GM21576 (cell line): ENCODE data around the gene C1QL2.

Experiments used
- ATAC-seq: cut with Tn5 transposase; IDR thresholded peaks from one replicate; pipeline ENCODE4 v1.9.1; 2021; ENCODE audit warnings: mild to moderate bottlenecking, moderate library complexity; ENCODE audit not compliant: unreplicated experiment

C1QL2 gene

DNA sequence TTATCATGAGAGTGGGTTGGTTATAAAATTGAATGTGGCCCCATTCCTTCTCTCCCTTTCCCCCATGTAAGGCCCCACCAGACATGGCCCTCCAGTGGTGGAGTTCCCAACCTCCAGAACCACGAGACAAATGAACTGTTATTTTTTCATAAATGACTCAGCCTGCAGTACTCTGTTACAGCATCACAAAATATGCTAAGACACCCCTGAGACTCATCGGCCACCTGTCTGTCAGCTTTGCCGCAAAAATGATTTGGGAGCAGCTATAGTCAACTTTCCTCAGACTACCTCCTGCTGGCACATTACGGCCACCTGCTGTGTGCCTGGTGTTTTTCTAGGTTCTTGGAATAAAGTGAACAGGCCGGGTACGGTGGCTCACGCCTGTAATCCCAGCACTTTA lies 21.4 kb upstream of the C1QL2 start:
- no peak for ATAC-seq

DNA sequence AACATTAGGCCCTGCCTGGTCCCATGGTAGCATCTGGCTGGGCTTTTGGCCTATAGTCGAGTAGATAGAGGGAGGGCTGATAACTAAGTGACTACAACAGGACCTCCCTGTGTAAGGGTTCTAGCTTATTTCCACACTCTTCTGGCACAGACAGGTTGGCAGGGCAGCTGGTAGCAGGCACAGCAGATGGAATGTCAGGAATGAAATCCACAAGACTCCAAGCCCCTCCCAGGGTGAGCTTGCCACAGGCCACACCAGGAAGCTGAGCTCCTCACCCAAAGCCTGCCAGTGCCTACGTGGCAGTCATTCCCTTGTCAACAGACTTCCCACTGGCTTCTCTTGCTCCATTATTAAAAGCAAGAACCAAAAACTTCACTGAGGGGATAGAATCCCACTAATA lies 20.7 kb upstream of the C1QL2 start:
- ATAC-seq = no peak

DNA sequence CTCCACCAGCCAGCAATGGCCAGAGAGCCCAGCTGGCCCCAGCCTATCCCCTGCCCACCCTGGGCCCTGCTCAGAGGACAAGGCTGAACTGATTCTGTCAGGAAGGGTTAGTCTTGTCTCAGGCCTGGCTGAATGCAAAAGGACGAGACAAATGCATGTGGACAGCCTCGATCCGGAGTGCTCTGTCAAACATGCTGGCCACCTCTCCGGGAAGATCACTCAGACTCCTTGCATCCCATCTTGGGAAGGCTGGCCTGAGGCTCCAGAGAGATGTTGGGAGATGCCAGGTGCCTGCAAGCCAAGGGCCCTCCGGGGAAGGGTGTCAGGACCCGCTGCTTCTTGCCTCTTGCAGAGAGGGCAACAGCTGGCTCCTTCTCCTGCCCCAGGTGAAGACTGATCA lies 20.2 kb upstream of the C1QL2 start:
- ATAC-seq = no peak

DNA sequence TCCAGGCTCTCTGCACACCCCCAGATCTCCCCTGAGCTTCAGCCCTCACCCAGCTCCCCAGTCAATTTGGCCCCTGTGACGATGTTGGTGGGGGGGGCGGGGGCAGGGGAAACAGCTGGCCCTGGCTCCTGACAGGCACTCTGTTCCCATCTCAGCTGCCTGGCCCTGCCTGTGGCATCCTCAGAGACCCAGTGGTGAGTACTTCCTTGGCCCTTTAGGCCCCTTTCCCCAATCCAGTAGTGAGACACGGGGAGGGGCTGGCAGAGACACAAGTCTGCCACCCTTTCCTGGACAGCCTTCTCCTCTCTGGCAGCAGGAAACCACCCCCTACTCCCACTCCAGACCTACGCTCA lies 19.3 kb upstream of the C1QL2 start:
- ATAC-seq = no peak

DNA sequence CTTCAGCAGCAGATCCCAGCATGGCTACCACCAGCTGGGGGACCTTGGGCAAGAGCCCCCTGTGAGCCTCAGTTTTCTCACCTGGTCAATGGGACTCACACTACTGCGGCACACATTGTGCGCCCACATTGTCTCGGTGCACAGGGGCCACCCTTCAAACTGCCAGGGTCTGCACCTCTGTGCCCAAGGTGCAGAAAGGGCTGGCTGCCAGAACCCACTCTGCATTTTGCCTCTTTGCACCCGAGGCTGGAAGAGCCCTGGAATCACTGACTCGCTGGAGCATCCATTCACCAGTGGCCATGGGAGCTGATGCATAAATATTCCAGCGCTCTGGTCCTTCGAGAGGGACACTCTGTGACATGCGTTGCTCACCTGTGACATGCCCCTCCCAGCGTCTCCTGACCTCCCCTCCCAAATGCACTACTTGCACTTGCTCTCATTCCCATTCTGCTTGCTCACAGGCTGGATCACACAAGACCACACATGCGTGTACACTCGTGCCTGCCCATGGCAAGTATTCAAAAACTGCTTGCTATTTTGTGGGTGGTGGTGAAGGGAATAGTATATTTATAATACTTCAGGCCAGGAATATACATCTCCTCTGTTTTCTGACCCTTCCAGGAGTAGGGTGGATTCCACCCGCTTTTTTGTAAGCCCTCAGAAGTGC lies 18.8 kb upstream of the C1QL2 start:
- ATAC-seq = no peak

DNA sequence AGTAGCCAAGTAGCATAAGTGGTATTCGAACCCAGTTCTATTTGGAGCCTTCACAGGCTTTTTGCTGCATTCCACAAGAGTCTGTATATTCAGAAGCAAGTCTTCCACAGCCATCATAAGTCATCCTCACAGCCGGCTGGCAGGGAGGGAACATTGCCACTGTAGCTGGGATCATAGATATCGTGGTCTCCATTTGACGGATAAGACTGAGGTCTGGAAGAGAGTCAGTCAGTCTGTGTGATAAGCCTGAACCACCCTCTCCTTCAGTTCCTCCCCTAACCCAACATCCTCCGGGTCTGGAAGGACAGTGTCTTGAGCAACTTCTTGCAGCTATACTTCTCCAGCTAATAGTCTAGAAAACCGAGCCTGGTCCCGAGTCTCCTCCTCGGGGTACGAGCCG lies 17.0 kb upstream of the C1QL2 start:
- ATAC-seq = no peak

DNA sequence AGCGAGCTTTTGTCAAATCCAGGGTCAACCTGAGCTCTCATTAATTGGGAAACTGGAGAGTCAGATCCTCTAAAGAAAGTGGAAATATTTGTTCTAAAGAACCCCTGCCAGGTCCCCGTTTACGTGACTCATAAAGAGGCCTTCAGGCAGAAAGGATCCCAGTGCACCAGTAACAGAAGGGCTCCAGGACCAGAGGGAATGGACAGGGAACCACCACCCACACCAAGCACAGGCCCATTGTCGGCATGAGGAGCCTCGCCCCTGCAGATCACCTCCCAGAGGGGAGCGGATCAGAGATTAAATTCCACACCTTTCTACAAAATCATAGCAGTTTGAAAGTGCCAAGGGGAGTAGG lies 16.4 kb upstream of the C1QL2 start:
- no peak for ATAC-seq

DNA sequence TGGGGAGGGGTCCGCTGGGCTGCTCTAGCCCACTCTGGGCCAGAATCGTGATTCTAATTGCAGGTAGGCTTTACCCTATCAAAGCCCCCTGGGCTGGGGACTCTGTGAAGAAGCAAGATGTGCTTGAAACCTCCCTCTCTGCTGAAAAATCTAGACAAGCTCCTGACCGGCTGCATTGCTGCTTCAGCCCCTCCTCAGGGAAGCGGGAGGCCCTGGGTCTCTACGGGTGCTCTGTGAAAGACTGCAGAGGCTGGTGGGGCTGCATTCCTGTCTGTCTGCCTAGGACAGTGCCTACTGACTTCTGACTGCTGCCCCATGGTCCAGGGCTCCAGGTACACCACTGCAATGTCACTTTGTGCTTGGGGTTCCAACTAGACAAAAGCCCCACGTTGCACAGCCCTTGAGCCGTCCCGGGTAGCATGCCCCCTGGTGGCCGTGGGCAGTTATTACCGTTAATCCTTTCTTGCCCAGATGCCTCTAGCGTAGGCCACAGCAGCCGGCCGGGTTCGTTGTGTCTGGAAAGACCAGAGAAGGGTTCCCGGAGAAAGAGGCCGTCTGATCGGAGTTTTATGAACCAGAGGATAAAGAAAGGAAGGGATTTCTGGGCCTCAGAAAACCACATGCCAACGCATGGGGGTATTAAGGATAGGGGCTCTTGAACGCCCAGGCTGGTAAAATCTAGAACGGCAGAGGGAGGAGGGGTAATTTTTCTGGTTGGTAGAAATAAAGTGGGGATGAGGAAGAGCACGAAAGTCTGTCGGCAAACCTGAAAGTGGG lies 15.9 kb upstream of the C1QL2 start:
- ATAC-seq = peak; percentile 75

DNA sequence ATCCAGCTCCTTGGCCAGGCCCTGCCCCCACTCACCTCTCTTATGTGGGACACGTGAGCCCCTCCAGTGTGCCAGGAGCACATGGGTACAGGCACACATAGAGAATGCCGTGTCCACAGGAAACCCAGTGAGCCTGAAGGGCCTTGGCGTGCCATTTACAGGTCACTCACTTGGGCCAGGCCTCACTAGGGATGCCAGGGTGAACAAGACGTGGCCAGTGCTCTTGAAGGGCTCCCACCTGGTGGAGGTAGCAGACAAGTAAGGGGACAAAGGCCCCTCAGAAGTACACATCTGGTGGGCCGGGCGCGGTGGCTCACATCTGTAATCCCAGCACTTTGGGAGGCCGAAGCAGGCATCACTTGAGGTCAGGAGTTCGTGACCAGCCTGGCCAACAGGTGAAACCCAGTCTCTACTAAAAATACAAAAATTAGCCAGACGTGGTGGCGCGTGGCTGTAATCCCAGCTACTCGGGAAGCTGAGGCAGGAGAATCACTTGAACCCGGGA lies 15.1 kb upstream of the C1QL2 start:
- ATAC-seq = no peak

DNA sequence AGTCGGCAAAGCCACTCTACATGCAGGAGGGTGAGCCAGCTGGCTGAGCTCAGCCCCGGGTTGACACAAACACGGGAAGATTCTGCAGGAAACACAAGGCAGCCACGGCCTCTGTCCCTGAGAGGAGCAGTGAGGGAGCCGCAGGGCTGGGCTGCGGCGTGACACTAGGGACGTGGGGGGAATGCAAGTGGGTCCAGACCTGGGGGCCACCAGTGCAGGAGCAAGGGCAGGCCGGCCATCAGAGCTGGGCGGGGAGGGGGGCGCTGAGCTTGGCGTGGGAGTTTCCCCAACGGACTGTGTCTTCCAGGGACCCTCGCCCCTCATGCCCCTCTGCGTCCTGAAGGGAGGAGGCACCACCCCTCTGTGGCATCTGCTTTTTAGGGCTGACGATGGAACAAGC lies 12.0 kb upstream of the C1QL2 start:
- no peak for ATAC-seq

DNA sequence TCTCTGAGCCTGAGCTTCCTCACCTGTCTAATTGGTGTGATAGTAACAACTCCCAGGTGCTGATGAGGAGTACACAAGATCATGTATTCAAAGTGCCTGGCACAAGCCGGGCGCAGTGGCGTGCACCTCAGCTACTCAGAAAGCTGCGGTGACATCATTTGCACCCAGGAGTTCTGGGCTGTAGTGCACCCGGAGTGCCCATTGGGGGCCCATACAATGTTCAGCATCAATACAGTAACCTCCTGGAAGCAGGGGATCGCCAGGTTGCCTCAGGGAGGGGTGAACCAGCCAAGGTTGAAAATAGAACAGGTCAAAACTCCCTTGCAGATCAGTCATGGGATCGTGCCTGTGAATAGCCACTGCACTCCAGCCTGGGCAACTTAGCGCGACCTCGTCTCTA lies 11.2 kb upstream of the C1QL2 start:
- no peak for ATAC-seq

DNA sequence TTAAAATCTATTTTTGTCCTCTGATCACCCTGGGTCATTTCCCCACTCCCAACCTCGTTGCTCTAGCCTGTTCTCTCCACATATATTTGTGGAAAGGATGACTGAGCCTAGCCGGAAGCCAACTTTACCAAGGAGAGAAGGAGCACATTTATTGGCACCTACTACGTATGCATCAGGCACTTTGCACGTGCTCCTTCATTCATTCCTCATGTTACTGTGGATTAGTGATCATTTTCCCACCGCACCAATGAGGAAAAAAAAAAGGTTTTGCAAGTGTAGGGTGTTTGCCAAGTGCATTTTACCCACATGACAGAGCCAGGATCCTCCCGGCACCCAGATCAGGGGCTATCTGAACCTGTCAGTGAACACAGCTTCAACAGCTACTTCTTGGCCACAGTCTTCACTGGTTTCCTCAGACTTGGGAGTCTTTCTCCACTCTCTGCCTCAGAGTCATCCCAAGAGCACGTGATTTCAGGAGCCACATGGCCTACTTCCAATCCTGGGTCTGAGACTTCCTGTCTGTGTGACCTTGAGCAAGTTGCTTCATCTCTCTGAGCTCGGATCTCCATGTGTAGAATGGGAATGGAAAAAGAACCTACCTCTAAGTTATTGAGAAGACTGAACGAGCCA lies 1.9 kb upstream of the C1QL2 start:
- no peak for ATAC-seq

DNA sequence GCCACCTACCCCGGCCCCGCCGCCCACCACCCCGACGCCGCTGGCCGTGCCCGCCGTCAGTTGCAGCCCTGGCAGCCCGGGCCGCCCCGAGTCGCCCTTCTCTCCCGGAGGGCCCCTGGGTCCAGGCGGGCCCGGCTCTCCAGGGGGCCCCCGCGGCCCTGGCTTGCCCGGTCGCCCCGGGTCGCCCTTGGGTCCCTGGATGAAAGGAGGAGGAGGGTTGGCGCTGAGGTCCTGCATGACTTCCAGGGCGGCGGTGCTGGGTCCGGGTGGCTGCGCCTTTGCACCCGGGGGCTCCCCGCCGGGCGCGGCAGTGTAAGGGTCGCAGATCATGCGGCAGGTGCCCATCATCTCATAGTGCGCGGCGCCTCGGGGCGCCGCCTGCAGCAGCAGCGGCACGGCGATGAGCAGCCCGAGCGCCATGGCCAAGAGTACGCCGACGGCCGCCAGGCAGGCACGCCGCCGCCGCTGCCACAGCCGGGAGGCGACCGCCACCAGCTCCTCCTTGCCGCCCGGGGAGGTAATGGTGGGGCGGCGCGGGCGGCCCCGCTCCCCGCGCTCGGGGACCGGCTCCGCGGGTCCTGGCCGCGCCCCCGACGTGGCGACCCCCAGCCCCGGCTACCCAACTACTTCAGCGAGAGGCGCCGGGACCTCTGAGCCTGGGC lies 570 bp downstream of the C1QL2 start:
- no peak for ATAC-seq

DNA sequence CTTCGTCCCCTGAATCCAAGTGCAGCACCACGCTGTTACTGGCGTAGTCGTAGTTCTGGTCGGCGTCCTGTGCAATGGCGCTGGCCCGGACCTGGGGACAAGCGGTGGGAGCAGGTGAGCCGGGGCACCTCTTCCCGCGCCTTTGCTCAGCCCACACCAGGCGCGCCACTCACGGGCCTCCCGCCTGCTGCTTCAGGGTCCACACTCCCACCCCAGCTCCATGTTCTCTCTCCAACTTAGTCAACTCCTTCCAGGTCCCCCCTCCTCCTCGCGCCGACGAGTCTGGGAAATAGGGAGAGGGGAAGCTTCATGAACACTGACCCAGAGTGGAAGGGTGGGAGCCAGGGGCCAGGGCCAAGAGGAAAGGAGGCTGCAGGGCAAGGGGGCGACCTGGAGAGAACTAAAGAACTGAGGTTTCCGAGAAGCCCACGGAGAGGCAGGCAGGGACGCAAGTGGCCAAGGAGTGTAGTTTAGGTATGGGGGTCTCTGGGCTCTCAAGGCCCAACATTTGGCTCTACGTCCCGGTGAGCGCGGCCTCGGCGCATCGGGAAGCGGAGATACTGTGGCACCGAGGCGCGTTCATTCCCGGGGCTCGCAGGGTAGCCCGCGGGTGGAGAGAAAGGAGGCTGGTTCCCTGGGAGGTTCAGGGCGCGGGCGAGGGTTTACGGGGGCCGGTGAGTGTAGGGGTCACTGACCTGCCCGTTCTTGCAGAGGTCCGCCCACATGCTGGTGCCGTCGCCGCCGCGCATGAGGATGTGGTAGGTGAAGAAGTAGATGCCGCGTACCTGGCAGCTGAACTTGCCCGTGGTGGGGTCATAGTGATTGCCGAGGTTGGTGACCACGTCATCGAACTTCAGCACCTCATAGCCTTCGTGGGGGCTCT lies 1.4 kb downstream of the C1QL2 start:
- ATAC-seq = no peak

DNA sequence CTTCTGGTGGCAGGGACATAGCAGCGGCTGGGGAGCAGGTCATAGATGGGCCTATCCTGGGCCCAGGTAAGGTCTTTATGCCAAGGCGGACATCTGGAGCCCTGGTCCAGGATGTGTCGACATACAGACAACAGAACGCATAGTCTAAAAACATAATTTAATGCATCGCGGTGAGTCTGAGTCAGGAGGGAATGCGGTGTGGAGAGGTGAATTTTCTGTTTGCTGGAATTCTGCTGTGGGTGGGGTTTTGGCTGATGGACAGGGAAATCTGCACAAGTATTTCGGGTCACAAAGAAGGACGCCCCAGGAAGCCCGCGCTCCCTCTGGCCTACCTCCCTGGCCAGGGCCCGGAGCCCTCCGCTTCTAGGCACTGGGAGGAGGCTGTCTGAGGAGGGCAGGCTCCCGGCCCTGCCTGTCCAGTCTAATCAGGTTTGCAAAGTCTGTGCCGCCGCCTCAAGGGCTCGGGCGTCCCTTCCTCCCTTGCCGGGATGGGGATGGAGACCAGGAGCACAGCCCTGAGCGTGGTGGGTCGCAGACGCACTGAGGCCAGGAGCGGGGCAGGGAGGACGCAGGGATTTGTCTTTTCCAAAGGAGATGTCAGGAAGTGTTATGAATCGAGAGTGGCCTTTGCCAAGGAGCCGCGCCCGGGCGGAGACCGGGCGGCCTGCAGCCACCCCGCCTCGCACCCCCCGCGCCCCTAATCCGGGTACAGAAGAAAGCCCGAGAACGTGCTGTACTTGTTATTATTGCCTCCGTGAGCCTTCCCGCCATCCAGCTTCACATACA lies 2.3 kb downstream of the C1QL2 start:
- ATAC-seq = no peak

DNA sequence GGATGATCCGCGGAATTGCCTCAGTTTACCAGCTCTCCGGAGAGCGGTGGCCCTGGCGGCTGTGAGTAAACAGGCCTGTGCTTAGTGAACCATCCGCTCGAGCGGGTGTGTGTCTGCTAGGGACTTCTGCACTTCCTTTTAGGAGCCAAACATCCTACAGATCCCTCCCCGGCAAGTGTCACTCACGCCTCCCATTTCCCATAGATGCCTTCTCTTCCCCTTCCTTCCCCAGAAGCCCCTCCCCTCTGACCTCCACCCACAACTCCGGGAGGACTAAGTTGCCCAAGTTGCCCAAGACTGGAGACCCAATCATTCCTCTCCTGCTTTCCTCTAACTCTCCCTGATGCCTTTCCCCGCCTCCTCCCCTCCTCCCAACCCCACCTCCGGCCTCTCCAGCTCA lies 2.9 kb downstream of the C1QL2 start:
- ATAC-seq = no peak

DNA sequence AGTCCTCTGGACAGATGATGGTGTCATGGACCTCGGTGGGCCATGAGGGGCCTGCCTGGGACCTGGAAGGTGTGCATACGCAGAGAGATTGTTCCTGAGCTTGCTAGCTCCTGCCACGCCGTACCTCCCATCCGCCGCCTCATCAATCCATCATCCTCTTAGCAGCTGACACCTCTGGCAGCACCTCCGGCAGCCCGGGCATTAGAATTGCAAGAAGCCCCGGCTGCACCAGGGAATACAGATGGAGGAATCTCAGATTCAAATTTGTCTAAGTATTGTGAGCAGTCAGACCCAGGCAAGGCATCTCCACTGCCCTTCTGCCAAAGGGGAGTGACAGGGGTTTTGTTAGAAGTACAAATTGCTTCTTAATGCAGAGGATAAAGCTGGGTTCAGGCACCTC lies 4.5 kb downstream of the C1QL2 start:
- no peak for ATAC-seq

DNA sequence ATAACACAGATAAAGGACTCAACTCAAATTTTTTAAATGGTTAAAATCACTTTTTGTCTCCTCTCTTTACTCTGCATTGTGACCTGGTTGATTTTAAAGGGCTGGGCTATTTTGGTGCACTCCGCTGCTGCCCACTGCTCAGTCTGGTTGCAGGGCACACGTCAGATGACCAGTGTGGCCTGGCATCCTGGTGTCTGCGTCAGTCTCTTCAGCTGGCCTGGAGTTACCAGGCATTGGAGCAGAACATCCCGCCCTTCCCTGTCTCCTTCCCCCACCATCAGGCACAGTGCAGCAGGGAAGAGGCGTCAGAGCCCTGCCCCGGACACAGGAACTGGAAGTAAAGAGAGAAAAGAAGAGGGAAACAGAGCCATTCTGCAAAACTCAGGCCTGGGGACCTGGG lies 8.9 kb downstream of the C1QL2 start:
- ATAC-seq = no peak

DNA sequence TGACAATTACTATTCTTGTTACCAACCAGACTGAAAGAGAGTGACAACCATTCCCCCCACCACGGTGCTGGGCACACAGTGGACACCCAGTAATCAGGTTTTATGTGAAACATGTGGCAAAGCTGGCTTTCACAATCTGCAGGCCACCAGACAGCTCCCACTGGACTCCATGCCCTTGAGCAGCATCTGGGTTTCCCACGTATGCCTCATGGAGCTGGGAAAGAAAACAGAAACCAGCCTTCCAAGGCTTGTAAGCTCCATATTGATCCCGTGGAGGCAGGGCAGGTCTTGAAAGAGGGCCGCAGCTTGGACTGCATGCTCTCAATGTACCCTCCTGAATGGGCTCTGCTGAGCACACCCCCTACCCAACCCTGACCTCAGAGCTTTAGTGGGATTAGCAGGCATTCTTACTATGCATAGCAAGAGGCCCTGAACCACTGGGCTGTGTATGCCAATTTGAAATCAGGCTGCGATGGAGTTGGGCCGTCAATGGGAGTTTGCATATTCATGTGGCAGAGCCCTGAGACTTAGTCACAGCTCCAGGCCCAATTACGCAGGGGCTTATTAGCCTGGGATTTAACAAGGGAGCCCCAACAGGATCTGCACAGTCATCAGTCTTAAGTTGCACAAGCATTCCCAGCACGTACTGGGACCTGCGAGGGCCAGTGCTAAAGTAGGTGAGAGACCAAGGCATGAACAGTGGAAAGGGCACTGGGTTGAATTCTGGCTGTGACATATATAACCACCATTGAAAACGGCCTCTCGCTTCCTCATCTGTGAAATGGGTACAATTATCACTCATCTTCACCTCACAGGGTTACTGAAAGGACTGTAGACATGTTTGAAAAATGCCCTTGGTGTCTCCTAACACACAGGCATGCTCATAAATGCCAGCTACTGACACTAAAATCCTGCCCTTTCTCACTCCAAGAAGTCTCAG lies 10.5 kb downstream of the C1QL2 start:
- no peak for ATAC-seq
